CMK (cell line): ENCODE data around the gene SLC6A15.

Source experiments
- DNase-seq: peaks from one replicate; pipeline ENCODE4 v3.0.0-alpha.2; 2010; ENCODE audit warnings: low read depth

Gene SLC6A15

DNA sequence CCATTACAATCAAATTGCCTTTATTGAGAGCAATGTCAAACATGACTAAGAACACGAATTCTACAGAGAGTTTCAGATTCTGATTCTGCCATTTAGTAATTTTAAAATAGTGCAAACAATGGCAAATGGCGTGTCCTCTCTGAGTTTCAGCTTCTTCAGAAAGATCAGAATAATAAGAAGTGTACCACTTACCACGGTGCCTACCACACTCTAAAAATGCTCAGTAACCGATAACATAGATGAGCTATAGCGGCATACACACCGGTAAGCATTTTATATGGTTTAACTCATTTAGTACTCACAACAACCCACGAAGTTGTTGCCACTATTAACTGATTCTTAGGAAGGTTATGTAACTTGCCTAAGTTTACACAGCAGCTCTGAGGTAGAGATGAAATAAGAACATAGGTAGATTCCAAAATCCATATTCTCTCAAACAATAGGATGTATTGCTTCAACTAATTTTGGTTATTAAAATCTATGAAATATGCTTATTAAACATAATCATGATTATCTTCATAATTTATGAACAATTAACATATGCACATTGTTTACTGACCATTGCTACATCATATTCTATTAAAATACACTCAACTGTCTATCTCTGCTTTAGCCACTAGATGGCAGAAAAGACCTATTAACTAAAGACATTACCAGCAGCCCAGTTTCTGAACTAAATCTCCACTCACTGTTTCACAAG lies 38.3 kb downstream of the SLC6A15 start:
- peak; percentile 1 for DNase-seq

GRCh38 chr12:84862186-84862585 lies 50.4 kb downstream of the SLC6A15 start:
- DNase-seq = no peak

GRCh38 chr12:84860718-84861117 lies 51.9 kb downstream of the SLC6A15 start:
- DNase-seq = no peak

GRCh38 chr12:84858796-84859195 lies 53.8 kb downstream of the SLC6A15 start:
- no peak for DNase-seq

GRCh38 chr12:84857525-84858208 lies 54.9 kb downstream of the SLC6A15 start:
- DNase-seq = no peak

GRCh38 chr12:84856156-84856900 lies 56.3 kb downstream of the SLC6A15 start:
- no peak for DNase-seq

DNA sequence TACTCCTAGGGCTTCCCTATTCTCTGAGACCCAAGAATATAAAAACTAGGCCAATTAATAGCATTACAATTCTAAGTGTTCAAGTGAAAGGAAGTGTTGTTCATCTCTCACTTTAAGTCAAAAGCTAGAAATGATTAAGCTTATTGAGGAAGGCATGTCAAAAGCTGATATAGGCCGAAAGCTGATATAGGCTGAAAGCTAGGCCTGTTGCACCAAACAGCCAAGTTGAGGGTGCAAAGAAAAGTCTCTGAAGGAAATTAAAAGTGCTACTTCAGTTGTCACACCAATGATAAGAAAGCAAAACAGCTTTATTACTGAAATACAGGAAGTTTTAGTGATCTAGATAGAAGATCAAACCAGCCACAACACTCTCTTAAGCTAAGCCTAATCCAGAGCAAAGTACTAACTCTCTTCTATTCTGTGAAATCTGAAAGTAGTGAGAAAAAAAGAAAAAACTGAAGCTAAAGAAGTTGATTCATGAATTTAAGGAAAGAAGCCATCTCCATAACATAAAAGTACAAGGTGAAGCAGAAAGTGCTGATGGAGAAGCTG lies 68.9 kb downstream of the SLC6A15 start:
- no peak for DNase-seq

DNA sequence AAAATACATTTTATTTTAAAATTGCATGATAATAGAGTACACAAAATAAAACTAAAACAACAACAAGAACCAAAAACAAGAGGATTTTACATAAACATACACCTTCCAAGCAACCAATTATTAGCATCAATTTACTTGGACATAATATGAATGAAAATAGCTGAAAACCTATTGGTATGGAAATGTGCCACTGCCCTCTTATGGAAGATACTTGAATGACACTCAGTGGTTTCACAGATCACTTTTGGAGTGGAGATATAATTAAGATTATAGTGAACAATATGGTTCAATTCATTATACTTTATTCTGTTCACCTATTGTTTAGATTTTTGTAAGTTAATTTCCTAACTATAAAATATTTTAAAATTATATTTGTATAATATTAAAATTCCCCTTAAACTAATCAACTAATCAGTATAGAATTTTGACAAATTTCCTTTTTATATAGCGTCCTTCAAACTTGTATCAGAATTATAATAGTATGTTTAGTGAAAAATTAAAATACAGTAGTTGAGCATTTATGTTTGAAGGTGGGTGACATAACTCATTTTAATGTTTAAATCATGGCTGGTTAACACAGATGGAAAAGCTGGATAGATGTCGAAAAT lies 70.1 kb downstream of the SLC6A15 start:
- no peak for DNase-seq

GRCh38 chr12:84841591-84841990 lies 71.0 kb downstream of the SLC6A15 start:
- DNase-seq = no peak

DNA sequence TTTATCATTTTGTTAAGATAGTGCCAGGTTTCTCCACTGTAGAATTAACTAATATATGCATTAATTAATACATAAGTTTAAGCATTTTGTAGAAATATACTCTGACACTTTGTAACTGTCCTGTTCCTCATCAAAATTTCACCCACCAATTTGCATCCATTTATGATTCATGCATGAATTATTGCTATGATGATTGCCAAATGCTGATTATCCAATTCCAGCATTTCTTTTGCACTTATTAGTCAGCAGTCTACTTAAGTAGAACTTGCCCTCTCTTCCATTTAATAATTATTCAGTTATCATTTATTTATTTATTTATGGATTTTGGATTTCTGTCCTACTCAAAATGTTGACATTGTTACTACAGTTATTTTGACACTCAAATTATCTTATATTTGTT lies 72.2 kb downstream of the SLC6A15 start:
- no peak for DNase-seq

- no peak for DNase-seq
Measured at GRCh38 chr12:84826925-84827324, 85.7 kb downstream of the SLC6A15 start.

DNA sequence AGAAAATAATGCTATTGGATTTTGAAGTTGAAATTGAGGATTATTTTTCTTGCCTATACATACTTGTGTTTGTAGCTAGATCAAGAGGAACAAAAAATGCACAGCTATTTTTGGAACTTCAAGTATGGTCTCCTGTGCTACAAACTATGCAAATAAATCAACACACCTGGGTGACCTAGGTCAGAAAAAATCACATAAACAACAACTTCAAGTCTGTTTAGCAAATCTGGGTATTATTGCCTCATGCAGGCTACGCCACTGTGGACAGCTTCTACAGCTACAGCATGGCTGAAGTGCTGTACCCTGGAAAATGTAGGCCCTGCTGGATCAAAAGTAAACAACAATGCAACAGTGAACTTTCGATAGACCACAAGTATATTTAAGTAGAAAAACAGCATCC lies 87.5 kb downstream of the SLC6A15 start:
- DNase-seq = no peak

- DNase-seq = no peak
Measured at GRCh38 chr12:84822525-84822924, 90.1 kb downstream of the SLC6A15 start.

- DNase-seq = no peak
Measured at GRCh38 chr12:84816916-84817695, 95.5 kb downstream of the SLC6A15 start.

GRCh38 chr12:84814664-84815245 lies 97.8 kb downstream of the SLC6A15 start:
- DNase-seq = no peak

DNA sequence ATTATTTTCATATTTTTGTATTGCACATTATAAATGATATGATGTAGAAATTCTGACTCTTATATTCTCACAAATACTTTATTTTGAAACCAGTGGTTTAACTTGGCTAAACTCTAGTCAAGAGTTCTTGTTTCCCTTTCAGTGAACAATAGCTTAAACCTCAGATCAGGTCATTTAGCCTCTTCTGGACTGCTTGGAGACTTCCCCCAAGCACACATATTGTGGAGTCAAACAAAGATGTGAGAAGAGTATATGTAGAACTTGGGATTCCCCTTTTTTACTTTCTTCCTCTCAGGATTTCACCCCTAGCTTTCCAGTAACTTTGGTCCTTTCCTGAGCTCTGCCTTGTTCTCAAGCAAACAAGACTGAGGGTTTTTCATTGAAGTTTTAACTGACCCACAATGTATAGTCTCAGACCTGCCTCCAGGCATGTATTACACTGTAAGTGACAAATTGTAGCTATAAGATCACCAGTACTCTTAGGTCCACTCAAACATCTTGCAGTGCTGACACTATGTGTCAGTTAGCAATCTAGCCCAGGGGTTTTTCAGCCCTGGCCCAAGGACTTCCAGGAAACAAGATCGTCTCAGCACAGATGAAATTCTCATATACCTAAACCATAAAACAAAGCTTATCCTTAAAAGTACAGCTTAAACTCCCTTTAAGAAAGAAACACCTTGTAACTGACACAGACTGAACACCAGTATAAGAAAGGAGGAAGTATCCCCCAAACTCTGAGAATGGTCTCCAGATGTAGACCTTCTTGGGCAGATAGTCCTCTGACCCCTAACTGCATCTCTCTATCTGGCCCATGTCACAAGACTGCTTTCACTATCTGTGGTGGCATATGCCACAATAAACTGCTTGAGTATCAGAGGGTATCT lies 98.6 kb downstream of the SLC6A15 start:
- peak; percentile 42 for DNase-seq

- DNase-seq = no peak
Measured at GRCh38 chr12:84811291-84811690, 101.3 kb downstream of the SLC6A15 start.

DNA sequence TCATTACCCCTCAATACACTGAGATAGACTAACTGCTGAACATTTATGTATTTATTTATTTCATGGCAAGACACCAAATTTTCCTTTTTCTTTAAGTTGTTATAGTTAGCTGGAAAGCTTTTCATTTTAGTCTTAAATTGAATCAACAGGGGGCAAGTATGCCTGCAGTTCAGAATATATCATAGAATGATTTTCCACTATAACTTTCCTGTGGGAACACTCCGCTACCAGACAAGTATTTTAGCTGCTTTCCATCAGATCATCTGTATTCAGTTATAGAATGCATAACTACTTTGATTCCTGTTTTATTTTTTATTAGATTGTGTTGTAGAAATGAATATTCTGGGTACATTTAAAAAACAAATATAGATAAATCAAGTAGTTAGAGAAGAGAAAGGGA lies 102.0 kb downstream of the SLC6A15 start:
- DNase-seq = no peak
